ENCODE results near the gene PTPRU.
"Not testable (repeated sequence)": the region's sequence is repeated elsewhere in the genome, so short reads cannot be mapped to it uniquely, and the experiment has no call there.

Gene PTPRU

DNA sequence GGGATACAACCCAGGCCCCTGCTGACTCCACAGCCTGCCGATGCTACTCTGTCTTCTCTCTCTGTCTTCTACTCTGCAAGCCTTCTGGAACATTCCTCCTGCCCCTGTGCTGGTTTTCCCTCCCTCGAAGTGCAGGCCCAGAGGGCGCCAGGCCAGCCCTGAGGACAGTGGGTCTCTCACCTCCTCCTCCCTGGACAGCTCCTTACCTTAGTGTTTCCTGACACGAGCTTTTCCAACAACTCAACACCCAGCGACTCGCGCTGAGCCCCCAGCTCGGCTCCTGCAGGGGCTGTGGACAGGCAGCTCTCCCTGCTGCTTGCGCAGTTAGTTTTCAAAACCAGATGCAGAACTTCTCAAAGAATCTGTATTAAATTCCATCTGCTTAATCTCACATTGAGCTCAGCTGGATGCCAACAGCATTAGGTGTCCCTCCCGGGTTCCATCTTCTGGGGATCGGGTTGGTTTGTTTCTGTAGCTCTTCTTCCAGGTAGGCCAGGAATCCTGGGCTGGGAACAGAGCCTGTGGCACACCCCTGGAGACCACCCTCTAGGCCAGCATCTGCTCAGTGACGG is 54.2 kb downstream of the PTPRU start:
- DNase-seq (ENCODE audit: low read depth in 2 of 2): no peak

- no peak for DNase-seq (ENCODE audit: low read depth in 2 of 2)
Measured at GRCh38 chr1:29291756-29292155, 55.4 kb downstream of the PTPRU start.

GRCh38 chr1:29292344-29292743 is 56.0 kb downstream of the PTPRU start:
- DNase-seq (ENCODE audit: low read depth in 2 of 2): no peak

- DNase-seq (ENCODE audit: low read depth in 2 of 2): no peak
Measured at GRCh38 chr1:29297450-29297849, 61.1 kb downstream of the PTPRU start.

GRCh38 chr1:29298246-29298645 is 61.9 kb downstream of the PTPRU start:
- no peak for DNase-seq (ENCODE audit: low read depth in 2 of 2)

DNA sequence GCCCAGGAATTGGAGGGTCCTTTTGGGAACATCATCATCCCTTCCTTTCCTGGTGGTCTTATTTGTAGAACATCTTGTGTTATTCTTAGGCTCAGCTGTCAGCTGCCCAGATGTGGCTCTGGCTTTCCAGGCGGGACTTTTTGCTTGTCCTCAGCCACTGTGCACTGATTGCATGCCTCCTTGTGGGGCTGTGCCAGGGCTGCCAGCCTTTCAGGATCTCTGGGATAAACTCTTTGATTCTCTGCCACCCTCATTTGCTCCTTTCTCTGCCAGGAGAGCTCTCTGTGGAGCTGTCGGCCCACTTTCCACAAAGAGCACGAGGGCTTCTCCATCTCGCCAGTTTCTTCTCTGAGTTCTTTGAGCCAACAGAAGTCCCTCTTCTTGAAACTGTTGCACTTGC is 63.1 kb downstream of the PTPRU start:
- DNase-seq (ENCODE audit: low read depth in 2 of 2): no peak

GRCh38 chr1:29301732-29302131 is 65.4 kb downstream of the PTPRU start:
- DNase-seq (ENCODE audit: low read depth in 2 of 2): not testable (repeated sequence)

DNA sequence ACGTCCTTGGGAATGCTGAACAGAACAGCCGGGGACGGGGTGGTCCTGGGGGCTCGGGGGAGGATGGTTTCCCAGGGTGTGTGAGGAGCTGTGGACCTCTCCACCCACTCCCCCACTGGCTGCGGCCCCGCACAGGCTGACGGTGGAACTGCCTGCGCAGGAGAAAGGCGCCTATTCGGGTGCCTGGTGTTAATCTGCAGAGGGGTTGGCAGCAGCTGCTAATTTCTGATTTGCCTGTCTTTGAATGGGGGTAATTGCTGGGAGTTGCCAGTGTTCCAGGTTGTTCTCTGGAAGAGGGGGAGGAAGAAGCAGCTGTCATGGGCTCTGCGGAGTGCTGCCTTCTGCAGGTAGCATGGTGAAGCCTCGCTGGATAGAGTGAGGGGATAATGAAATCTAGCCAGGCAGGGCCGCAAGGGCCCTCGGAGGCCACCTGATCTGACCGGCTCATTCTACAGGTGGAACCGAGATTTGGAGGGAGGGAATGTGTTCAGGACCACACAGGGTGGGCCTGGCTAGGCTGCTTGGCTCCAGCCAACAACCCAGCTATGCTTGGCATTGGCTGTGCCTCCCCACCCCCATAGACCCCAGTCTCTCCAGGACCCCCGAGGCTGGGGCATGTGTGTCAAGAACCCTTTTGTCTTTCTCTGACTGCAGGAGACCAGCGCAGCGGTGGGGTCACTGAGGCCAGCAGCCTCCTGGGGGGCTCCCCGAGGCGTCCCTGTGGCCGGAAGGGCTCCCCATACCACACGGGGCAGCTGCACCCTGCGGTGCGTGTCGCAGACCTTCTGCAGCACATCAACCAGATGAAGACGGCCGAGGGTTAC is 67.1 kb downstream of the PTPRU start:
- no peak for DNase-seq (ENCODE audit: low read depth in 2 of 2)

DNA sequence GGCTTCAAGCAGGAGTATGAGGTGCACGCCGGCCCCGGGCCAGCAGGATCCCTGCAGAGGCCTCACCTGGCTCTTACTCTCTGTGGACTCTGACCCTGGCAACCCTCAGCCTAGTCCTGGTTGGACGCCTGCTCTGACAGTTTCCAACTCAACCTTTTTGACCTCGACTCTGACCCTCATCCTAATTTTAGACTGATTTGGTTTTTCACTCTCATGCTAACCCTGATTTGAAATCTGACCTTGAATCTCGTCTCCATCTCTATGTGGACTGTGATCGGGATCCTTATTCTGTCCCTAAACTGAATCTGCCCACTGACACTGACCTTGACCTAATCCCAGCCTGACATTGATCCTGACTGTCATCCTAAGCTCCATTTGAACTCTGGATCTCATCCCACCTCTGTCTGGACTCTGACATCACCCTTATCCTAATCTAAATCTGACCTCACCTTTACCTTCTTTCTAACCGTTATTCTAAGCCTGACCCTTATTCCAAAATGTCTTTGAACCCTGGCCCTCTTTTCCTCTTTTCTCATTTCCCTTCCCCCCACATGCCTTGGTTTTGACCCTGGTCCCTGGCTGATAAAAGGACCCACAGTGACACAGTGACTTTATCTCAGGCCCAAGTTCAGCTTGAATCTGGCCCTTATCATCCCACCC is 67.8 kb downstream of the PTPRU start:
- DNase-seq (ENCODE audit: low read depth in 2 of 2): no peak

DNA sequence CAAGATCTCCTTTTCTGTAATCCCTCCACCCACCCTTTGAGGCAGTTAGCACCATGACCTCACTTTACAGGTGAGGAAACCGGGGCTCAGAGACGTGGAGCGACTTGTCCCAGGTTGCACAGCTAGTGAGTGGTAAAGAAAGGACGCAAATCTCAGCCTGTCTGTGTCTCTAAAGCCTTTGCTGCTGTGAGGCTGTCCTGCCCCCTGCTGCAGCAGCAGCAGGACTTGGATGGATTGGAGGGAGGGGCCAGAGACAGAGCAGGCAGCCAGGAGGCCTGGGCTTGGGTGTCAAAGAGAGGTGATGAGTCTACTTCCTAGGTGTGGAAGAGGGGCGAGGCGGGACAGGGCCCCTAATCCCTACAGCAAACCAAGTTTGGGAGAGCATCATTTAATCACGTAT is 69.6 kb downstream of the PTPRU start:
- DNase-seq (ENCODE audit: low read depth in 2 of 2): no peak

DNA sequence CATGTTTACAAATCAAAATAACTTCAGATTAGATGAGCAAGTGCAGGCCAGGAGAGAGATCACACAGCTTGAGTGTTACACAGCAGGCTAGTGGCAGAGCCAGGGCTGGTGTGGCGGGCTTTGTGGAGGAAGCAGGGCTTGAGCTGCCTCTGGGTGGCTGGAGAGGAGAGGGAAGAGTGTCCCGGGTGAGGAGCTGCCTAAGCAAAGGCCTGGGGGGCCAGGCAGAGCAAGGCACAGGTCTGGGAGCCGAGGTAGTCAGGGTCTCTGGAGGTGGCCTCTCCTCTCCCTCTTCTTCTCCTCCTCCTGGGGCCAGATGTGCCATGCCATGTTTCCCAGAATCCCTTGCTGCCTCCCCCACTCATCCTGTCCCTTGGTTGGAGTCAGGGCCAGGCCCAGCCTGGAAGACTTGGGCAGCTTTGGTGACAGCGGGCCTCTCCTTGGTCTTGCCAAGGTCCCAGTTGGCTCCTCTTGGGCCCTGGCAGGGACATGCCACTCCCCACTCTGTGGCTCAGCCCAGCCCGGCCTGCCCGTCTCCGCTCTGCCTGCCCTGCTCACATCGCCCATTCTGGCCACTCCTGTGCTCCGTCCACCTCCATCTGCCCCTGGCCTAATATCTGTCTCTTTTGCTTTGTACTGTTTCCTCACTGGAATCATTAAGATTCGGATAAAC is 70.3 kb downstream of the PTPRU start:
- DNase-seq (ENCODE audit: low read depth in 2 of 2): no peak

DNA sequence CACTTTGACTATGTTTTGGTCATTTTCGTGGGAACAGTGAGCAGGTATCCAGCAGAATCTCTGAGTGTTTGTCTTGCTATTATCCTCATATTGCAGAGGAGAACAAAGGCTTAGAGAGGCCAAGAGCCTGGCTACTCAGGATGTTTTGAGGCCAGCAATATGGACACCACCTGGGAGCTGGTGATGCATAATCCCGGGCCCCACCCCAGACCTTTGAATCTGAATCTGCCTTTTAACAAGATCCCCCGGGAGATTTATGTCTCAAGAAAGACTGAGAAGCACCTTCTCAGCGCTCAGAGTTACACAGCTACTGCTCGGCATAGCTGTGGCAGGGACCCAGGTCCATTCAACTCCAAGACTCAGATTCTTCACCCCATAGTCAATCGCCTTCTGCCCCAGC is 72.8 kb downstream of the PTPRU start:
- DNase-seq (ENCODE audit: low read depth in 2 of 2): no peak

DNA sequence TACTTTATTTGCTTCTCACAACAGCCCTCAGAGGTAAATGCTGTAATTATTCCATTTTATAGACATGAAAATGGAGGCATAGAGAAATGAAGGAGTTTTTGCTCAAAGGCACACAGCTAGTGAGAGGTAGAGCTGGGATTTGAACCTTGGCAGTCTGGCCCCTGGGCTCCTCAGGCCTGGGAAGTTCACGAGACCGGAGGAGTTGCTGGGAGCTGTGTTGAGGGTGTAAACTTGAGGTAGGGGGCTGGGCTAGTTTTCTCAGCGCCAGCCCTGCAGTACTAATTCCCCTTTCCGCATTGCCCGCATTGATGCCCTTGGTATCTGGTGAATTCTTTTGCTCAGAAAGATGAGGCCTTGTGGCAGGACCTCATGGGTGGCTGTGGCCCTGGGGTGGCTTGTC is 73.3 kb downstream of the PTPRU start:
- DNase-seq (ENCODE audit: low read depth in 2 of 2): no peak

GRCh38 chr1:29310616-29311180 is 74.4 kb downstream of the PTPRU start:
- DNase-seq (ENCODE audit: low read depth in 2 of 2): no peak

DNA sequence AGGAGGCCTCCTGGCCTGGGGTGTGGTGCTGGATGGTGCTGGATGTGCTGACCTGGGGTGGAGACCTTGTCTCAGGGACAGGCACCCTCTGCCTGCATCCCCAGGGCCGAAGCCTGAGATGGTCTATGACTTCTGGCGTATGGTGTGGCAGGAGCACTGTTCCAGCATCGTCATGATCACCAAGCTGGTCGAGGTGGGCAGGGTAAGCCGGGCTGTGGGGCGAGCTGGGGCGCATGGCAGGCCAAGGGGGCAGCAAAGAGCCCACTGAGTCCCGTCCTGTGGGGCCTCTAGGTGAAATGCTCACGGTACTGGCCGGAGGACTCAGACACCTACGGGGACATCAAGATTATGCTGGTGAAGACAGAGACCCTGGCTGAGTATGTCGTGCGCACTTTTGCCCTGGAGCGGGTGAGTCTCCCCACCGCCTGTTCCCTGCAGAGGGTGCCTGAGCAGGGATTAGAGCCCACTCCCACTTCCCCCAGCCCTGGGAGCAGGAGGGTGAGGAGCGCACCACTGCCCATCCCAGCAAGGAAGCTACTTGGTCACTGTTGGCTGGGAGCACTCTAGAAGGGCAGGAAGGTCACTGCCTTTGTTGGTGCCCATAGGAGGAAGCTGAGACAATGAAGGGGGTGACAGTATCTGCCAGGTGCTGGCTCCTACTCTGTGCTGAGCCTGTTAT is 75.2 kb downstream of the PTPRU start:
- DNase-seq (ENCODE audit: low read depth in 2 of 2): no peak

DNA sequence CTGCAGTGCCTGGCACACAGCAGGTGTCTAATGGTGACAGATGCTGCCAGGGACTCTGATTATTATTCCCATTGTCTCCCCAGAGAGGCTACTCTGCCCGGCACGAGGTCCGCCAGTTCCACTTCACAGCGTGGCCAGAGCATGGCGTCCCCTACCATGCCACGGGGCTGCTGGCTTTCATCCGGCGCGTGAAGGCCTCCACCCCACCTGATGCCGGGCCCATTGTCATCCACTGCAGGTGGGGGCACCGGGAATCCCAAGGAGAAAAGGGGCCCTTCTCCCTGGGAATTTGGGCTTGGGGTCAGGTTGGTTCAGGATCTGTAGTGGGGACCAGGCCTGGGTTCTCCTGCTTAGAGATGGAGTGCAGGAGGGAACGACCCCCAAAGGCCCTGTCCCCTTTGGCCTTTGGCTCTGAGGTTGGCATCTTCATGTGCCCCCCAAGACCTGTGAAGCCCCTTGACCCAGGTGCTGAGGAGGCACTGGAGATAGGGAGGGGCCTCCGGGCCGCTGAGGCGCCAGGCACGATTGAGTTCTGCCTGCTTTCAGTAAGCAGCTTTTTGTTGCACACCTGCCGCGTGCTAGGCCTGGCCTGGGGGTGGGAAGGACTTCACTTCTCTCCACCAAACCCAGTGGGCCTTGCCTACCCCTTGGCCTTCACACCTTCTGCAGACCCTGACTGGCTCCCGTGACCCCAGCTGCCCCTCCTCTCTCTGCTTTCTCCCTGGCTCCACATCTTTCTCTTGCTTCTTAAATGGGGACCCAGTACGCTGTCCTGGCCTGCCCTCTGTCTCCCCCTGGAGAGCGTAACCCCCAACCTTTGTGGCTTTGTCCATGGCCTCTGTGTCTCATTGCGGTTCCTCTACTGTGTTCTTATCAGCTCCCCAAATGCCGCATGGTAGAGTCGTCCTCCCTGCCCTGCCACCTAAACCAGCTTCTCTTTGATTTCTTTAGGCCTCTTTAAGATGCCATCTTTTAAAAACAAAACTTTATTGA is 76.4 kb downstream of the PTPRU start:
- DNase-seq (ENCODE audit: low read depth in 2 of 2): no peak

- not testable (repeated sequence) for DNase-seq (ENCODE audit: low read depth in 2 of 2)
Measured at GRCh38 chr1:29314685-29315084, 78.4 kb downstream of the PTPRU start.

DNA sequence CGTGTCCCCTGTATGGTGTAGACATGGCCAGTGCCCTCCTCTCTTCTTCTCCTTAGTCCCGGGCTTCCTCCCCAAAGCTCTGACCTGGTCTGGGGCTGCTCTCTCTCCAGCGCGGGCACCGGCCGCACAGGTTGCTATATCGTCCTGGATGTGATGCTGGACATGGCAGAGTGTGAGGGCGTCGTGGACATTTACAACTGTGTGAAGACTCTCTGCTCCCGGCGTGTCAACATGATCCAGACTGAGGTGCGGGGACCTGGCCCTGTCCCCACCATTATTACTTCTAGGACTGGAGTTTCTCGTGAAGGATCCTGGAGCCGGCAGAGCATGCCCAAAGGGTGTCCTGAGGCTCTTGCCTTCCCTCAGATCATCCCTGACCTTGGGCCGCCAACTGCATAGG is 78.9 kb downstream of the PTPRU start:
- DNase-seq (ENCODE audit: low read depth in 2 of 2): no peak

DNA sequence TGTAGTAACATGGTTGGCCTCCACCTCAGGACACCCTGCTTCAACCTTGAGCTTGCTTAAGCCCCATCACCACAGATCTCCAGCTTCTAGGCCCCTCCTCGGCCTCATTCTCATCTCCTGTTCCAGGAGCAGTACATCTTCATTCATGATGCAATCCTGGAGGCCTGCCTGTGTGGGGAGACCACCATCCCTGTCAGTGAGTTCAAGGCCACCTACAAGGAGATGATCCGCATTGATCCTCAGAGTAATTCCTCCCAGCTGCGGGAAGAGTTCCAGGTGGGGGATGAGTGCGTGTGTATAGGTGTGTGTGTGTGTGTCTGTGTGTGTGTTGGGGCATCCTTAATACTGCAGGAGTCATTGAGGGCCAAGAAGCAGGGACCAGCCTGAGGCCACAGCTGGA is 79.6 kb downstream of the PTPRU start:
- DNase-seq (ENCODE audit: low read depth in 2 of 2): no peak
